H9 (cell line): Measurements from ENCODE around the gene TSPAN31. TPM values are rescaled to one million over a fixed set of nuclear protein-coding genes. Genes with fewer than 3 reads are reported as not detected.
"Not testable (repeated sequence)": the region's sequence is repeated elsewhere in the genome, so short reads cannot be mapped to it uniquely, and the experiment has no call there.

Experiments used
- DNase-seq: peaks from one replicate; pipeline ENCODE4 v3.0.0-alpha.2; 2017
- H2AFZ ChIP-seq: one replicate; pipeline ENCODE4 v1.6.1; 2013; ENCODE audit warnings: mild to moderate bottlenecking, low read length, control low read depth, moderate library complexity
- H2AK5ac ChIP-seq: 2 replicates; pipeline ENCODE4 v1.6.1; 2013; ENCODE audit warnings: low read length, control low read depth, mixed read lengths; ENCODE audit not compliant: insufficient read length
- H2BK120ac ChIP-seq: one replicate; pipeline ENCODE4 v1.6.1; 2013; ENCODE audit warnings: low read depth, mild to moderate bottlenecking, low read length, control low read depth, inconsistent platforms; ENCODE audit not compliant: poor library complexity, severe bottlenecking
- H2BK12ac ChIP-seq: 2 replicates; pipeline ENCODE4 v1.6.1; 2013; ENCODE audit warnings: low read length, control low read depth, mixed read lengths, low read depth; ENCODE audit not compliant: insufficient read length
- H2BK15ac ChIP-seq: 2 replicates; pipeline ENCODE4 v1.6.1; 2013; ENCODE audit warnings: low read depth, low read length, control low read depth
- H2BK20ac ChIP-seq: one replicate; pipeline ENCODE4 v1.6.1; 2013; ENCODE audit warnings: low read depth, mild to moderate bottlenecking, low read length, control low read depth, inconsistent platforms; ENCODE audit not compliant: poor library complexity, severe bottlenecking
- H2BK5ac ChIP-seq: 2 replicates; pipeline ENCODE4 v1.6.1; 2013; ENCODE audit warnings: low read length, control low read depth, mixed read lengths; ENCODE audit not compliant: insufficient read length
- H3K14ac ChIP-seq: 2 replicates; pipeline ENCODE4 v1.6.1; 2013; ENCODE audit warnings: low read length, control low read depth; ENCODE audit not compliant: insufficient read depth
- H3K18ac ChIP-seq: 2 replicates; pipeline ENCODE4 v1.6.1; 2013; ENCODE audit warnings: low read depth, mild to moderate bottlenecking, mixed read lengths, low read length, control low read depth; ENCODE audit not compliant: insufficient read length
- H3K23ac ChIP-seq: 2 replicates; pipeline ENCODE4 v1.6.1; 2013; ENCODE audit warnings: low read length, control low read depth, mixed read lengths, low read depth; ENCODE audit not compliant: insufficient read length
- H3K23me2 ChIP-seq: 2 replicates; pipeline ENCODE4 v1.6.1; 2013; ENCODE audit warnings: low read depth, mild to moderate bottlenecking, mixed read lengths, low read length, control low read depth; ENCODE audit not compliant: insufficient read length, poor library complexity, severe bottlenecking
- H3K27ac ChIP-seq: 2 replicates; pipeline ENCODE4 v1.5.1; 2013; ENCODE audit warnings: low read length, control low read depth, mixed read lengths, low read depth; ENCODE audit not compliant: insufficient read length
- H3K27me3 ChIP-seq: 2 replicates; pipeline ENCODE4 v1.6.1; 2013; ENCODE audit warnings: low read length, control low read depth, inconsistent platforms; ENCODE audit not compliant: insufficient read depth
- H3K4ac ChIP-seq: 2 replicates; pipeline ENCODE4 v1.6.1; 2013; ENCODE audit warnings: low read depth, mild to moderate bottlenecking, control low read depth, inconsistent platforms, low read length, moderate library complexity
- H3K4me1 ChIP-seq: 2 replicates; pipeline ENCODE4 v1.6.1; 2013; ENCODE audit warnings: low read length, control low read depth, inconsistent platforms; ENCODE audit not compliant: insufficient read depth
- H3K4me2 ChIP-seq: 2 replicates; pipeline ENCODE4 v1.6.1; 2013; ENCODE audit warnings: low read length, control low read depth, mixed read lengths; ENCODE audit not compliant: insufficient read length, insufficient read depth
- H3K56ac ChIP-seq: 2 replicates; pipeline ENCODE4 v1.6.1; 2013; ENCODE audit warnings: low read depth, mild to moderate bottlenecking, mixed read lengths, low read length, control low read depth; ENCODE audit not compliant: insufficient read length
- H3K79me1 ChIP-seq: 2 replicates; pipeline ENCODE4 v1.6.1; 2013; ENCODE audit warnings: low read depth, mild to moderate bottlenecking, moderate library complexity, low read length, control low read depth, inconsistent platforms; ENCODE audit not compliant: insufficient read depth, poor library complexity, severe bottlenecking
- H3K79me2 ChIP-seq: 2 replicates; pipeline ENCODE4 v1.6.1; 2013; ENCODE audit warnings: low read length, control low read depth, inconsistent platforms; ENCODE audit not compliant: insufficient read depth
- H3K9ac ChIP-seq: 2 replicates; pipeline ENCODE4 v1.6.1; 2013; ENCODE audit warnings: low read length, control low read depth, mixed read lengths; ENCODE audit not compliant: insufficient read length; ENCODE audit errors: extremely low read depth
- H3K9me3 ChIP-seq: one replicate; pipeline ENCODE4 v1.6.1; 2013; ENCODE audit warnings: low read depth, low read length, inconsistent platforms; ENCODE audit not compliant: control insufficient read depth
- H3T11ph ChIP-seq: one replicate; pipeline ENCODE4 v1.6.1; 2013; ENCODE audit warnings: mild to moderate bottlenecking, low read length, control low read depth, inconsistent platforms
- H4K20me1 ChIP-seq: one replicate; pipeline ENCODE4 v1.6.1; 2013; ENCODE audit not compliant: control insufficient read depth, insufficient read length, insufficient read depth
- H4K5ac ChIP-seq: 2 replicates; pipeline ENCODE4 v1.6.1; 2013; ENCODE audit warnings: low read depth, mild to moderate bottlenecking, mixed read lengths, low read length, control low read depth; ENCODE audit not compliant: insufficient read length
- H4K8ac ChIP-seq: replicated peaks from 2 replicates; pipeline ENCODE4 v1.6.1; 2013; ENCODE audit warnings: low read length, control low read depth, mixed read lengths, low read depth; ENCODE audit not compliant: insufficient read length
- H4K91ac ChIP-seq: 2 replicates; pipeline ENCODE4 v1.6.1; 2013; ENCODE audit warnings: low read depth, mild to moderate bottlenecking, moderate library complexity, mixed read lengths, low read length, control low read depth; ENCODE audit not compliant: insufficient read length
- H3K27ac Mint-ChIP-seq, 3 experiments: 2 replicates in 2 of 3; 3 replicates in 1 of 3; pipeline ENCODE4 v1.8.0; 2020 to 2021; ENCODE audit warnings: mixed read lengths in 3 of 3, mild to moderate bottlenecking in 1 of 3, moderate library complexity in 1 of 3
- H3K27me3 Mint-ChIP-seq: 2 replicates; pipeline ENCODE4 v1.8.0; 2021; ENCODE audit warnings: low read depth, mild to moderate bottlenecking, moderate library complexity, mixed read lengths
- H3K36me3 Mint-ChIP-seq, 3 experiments: 2 replicates in 2 of 3; 3 replicates in 1 of 3; pipeline ENCODE4 v1.8.0; 2020 to 2021; ENCODE audit warnings: low read depth in 3 of 3, mixed read lengths in 3 of 3; ENCODE audit not compliant: insufficient read depth in 1 of 3
- H3K4me1 Mint-ChIP-seq, 2 experiments: 2 replicates each; pipeline ENCODE4 v1.8.0; 2020; ENCODE audit warnings: mixed read lengths in 2 of 2
- H3K4me3 Mint-ChIP-seq, 2 experiments: 2 replicates in 1 of 2; 3 replicates in 1 of 2; pipeline ENCODE4 v1.8.0; 2020 to 2021; ENCODE audit warnings: mild to moderate bottlenecking in 2 of 2, mixed read lengths in 2 of 2, moderate library complexity in 1 of 2
- H3K9me3 Mint-ChIP-seq, 2 experiments: 2 replicates in 1 of 2; 3 replicates in 1 of 2; pipeline ENCODE4 v1.8.0; 2020; ENCODE audit warnings: mild to moderate bottlenecking in 2 of 2, mixed read lengths in 2 of 2, moderate library complexity in 1 of 2
- CTCF ChIP-seq: fragments of 200-600 bp; sonication (generic); conservative IDR thresholded peaks from 3 replicates; pipeline ENCODE4 v1.8.0; 2021; ENCODE audit warnings: antibody characterized with exemption, mild to moderate bottlenecking
- WGBS: extraction: QIAGEN DNeasy Blood & Tissue Kit; methylation state at CpG from one replicate; pipeline ENCODE4 v1.1.7; 2013; ENCODE audit warnings: missing lambda C conversion rate, low lambda C conversion rate, mixed read lengths; ENCODE audit not compliant: insufficient read length; ENCODE audit errors: extremely low coverage; 5-methylcytosine and 5-hydroxymethylcytosine counted together
- total RNA-seq: library from RNA; stranded (reverse); gene quantifications from 2 replicates; pipeline ENCODE4 v1.2.1, GENCODE V29; 2021

TSPAN31 gene
- total RNA-seq, 1 experiment from 2014 or later, result 20.0 TPM

DNA sequence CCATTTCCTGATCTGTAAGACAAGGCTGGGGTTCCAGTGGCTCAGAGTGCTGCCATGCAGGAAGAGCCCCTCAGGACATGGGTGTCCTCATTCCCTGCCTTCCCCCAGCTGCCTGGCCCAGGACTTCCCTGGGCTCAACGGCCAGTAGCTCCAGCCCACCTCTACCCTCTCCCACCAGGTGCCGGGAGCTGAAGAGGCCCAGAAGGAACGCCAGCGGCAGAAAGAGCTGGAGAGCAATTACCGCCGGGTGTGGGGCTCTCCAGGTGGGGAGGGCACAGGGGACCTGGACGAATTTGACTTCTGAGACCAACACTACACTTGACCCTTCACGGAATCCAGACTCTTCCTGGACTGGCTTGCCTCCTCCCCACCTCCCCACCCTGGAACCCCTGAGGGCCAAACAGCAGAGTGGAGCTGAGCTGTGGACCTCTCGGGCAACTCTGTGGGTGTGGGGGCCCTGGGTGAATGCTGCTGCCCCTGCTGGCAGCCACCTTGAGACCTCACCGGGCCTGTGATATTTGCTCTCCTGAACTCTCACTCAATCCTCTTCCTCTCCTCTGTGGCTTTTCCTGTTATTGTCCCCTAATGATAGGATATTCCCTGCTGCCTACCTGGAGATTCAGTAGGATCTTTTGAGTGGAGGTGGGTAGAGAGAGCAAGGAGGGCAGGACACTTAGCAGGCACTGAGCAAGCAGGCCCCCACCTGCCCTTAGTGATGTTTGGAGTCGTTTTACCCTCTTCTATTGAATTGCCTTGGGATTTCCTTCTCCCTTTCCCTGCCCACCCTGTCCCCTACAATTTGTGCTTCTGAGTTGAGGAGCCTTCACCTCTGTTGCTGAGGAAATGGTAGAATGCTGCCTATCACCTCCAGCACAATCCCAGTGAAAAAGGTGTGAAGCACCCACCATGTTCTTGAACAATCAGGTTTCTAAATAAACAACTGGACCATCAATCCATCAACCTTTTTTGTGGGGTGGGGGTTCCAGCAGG lies 23.9 kb upstream of the TSPAN31 start:
- no peak overlapping the region for H2BK20ac ChIP-seq
- no peaks in the 10 kb centered on the region for H4K20me1 ChIP-seq
- H3T11ph ChIP-seq, result no peak overlapping the region
- H3K23me2 ChIP-seq, result peaks cover 3% of the 10 kb centered on the region
- no peak overlapping the region for H4K8ac ChIP-seq
- H3K56ac ChIP-seq, result no peak overlapping the region
- H2BK15ac ChIP-seq, result no peak overlapping the region
- no peaks in the 10 kb centered on the region for H3K4me1 ChIP-seq
- H3K9me3 Mint-ChIP-seq, result no peaks in the 10 kb centered on the region
- no peak overlapping the region for H3K14ac ChIP-seq
- H3K4me3 Mint-ChIP-seq, result no peak overlapping the region
- no peak overlapping the region for H3K9ac ChIP-seq
- peaks cover 27% of the 10 kb centered on the region for H3K27me3 Mint-ChIP-seq
- no CpG with 5 or more reads among the region's 11 CpGs for whole genome bisulfite sequencing
- H3K27ac ChIP-seq, result no peak overlapping the region
- H4K5ac ChIP-seq, result no peak overlapping the region
- no peak overlapping the region for H3K18ac ChIP-seq
- no peak overlapping the region for H3K4ac ChIP-seq
- no peak overlapping the region for H2BK12ac ChIP-seq
- H2BK120ac ChIP-seq, result no peak overlapping the region
- no peaks in the 10 kb centered on the region; the same call in 1 of the 2 replicates for H3K27me3 ChIP-seq
- no peaks in the 10 kb centered on the region for H3K9me3 ChIP-seq
- no peak for TF ChIP-seq CTCF
- H3K4me1 Mint-ChIP-seq, result peaks cover 4% of the 10 kb centered on the region in 2 experiments; a peak in 3 of 4 replicates
- H2AFZ ChIP-seq, result no peak overlapping the region
- no peak for DNase-seq
- no peak overlapping the region for H4K91ac ChIP-seq
- H2AK5ac ChIP-seq, result no peak overlapping the region
- H3K4me2 ChIP-seq, result no peak overlapping the region
- H3K23ac ChIP-seq, result no peak overlapping the region
- no peaks in the 10 kb centered on the region for H3K79me2 ChIP-seq
- H3K79me1 ChIP-seq, result no peaks in the 10 kb centered on the region
- no peak overlapping the region for H3K27ac Mint-ChIP-seq
- peaks cover 14 to 49% (median 23%) of the 10 kb centered on the region in 3 experiments for H3K36me3 Mint-ChIP-seq
- no peak overlapping the region for H2BK5ac ChIP-seq

GRCh38 chr12:57721846-57722608 lies 22.8 kb upstream of the TSPAN31 start:
- H3K23ac ChIP-seq, H4K8ac ChIP-seq: not testable (repeated sequence)

More at GRCh38 chr12:57721846-57722608, 22.8 kb upstream of the TSPAN31 start:
- H3K36me3 Mint-ChIP-seq, result peaks cover 16 to 39% (median 23%) of the 10 kb centered on the region in 3 experiments
- H2AFZ ChIP-seq, H2BK20ac ChIP-seq, H4K91ac ChIP-seq, H4K5ac ChIP-seq, H3K27ac Mint-ChIP-seq, H3K9ac ChIP-seq, H4K20me1 ChIP-seq, H3K56ac ChIP-seq, H3K4me3 Mint-ChIP-seq, DNase-seq, H3K4me1 ChIP-seq, H3K4me2 ChIP-seq, H3K4ac ChIP-seq, H3K27ac ChIP-seq, H3K9me3 ChIP-seq, H2AK5ac ChIP-seq, H2BK120ac ChIP-seq, H3K18ac ChIP-seq, H2BK12ac ChIP-seq, H2BK15ac ChIP-seq, H3K79me2 ChIP-seq, H3K9me3 Mint-ChIP-seq, H3K27me3 ChIP-seq, H2BK5ac ChIP-seq, H3K79me1 ChIP-seq, H3K14ac ChIP-seq, H3T11ph ChIP-seq: not testable (repeated sequence)
- H3K27me3 Mint-ChIP-seq, result peaks cover 37% of the 10 kb centered on the region
- peaks cover 8 to 10% of the 10 kb centered on the region in 2 experiments for H3K4me1 Mint-ChIP-seq
- peaks cover 14% of the 10 kb centered on the region for H3K23me2 ChIP-seq
- no CpG with 5 or more reads among the region's 16 CpGs for WGBS
